ENCODE measurements around the gene PPP2R5B.
"Not testable (repeated sequence)": the region's sequence is repeated elsewhere in the genome, so short reads cannot be mapped to it uniquely, and the experiment has no call there.

PPP2R5B gene

GRCh38 chr11:64933213-64933934 is 8.9 kb downstream of the PPP2R5B start:
- DNase-seq, result no peak

- no peak for DNase-seq
These were observed 9.6 kb downstream of the PPP2R5B start for GRCh38 chr11:64933935-64934681.

GRCh38 chr11:64934682-64935358 is 10.3 kb downstream of the PPP2R5B start:
- DNase-seq, result no peak

GRCh38 chr11:64935359-64936081 is 11.0 kb downstream of the PPP2R5B start, which contains the start of gene GPHA2:
Gene GPHA2, minus strand, starts transcription at chr11:64935893. Its CDS starts 433 bp downstream, at chr11:64935460.
- no peak for DNase-seq

- no peak for DNase-seq
These were observed 12.1 kb downstream of the PPP2R5B start for GRCh38 chr11:64936539-64936938.

DNA sequence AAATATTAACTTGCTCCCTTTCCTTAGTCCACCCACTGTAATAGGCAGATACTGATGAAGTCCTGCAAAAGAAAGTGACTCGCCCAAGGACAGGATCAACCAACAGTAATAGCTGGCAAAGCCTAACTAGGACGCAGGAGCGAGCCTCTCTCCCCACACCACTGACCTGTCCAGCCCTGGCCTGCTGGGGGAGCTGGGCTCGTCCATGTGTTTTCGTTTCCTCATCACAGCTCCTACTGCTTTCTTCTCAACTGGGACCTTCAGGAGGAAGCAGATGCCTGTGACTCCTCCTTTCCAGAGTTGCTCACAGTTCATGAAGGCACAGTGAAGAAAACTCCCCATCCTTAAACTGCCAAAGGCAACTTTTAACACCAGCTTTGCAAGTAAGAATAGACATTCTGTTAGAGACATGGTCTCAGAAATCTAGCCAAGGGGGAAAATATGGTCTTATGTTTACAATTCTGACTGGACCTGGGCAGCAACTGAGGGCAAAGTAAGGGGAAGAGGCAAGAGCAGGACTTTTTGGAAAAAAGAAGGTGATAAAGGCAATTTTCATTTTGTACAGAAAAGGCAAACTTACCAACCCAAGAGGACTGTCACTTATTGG is 22.8 kb downstream of the PPP2R5B start:
- no peak for DNase-seq

GRCh38 chr11:64951529-64951928 is 27.0 kb downstream of the PPP2R5B start:
- no peak for DNase-seq

GRCh38 chr11:64954201-64954600 is 29.7 kb downstream of the PPP2R5B start:
- DNase-seq, result no peak

DNA sequence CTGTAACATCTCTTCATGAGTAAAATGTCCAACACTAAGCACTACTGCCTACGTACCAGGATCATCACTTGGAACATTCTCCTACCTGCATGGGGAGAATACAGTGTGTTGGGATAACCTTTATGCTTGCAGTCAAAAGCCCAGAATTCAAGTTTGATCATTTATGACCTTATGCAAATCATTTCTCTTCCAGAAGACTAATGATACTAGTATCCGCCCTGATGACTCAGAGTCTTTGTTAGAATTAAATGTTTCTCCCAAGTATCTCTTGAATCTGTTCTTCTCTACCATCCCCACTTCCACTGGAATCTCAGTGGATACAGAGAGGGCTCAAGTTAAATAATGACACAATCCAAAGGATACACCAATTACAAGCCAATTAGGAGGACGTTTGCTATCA is 35.0 kb downstream of the PPP2R5B start:
- no peak for DNase-seq

- DNase-seq, result no peak
These were observed 36.2 kb downstream of the PPP2R5B start for GRCh38 chr11:64960719-64961118.

- no peak for DNase-seq
These were observed 38.7 kb downstream of the PPP2R5B start for GRCh38 chr11:64963072-64963631.

GRCh38 chr11:64967375-64967774 is 42.9 kb downstream of the PPP2R5B start:
- no peak for DNase-seq

- DNase-seq, result no peak
These were observed 44.7 kb downstream of the PPP2R5B start for GRCh38 chr11:64969209-64969608.

DNA sequence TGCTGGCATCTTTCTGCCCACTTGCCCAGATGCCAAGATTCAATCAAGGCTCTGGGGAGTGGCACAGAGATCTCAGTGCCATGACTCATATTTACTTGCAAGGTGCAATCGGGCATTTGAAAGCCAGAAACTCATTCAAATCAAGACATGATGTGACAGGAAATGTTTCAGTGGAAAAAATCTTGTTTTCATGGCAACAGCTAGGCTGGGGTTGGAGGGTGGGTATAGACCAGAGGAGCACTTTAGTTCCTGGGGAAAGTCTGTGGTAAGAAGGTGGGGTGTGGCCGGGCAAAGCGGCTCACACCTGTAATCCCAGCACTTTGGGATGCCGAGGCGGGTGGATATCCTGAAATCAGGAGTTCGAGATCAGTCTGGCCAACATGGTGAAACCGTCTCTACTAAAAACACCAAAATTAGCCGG is 46.3 kb downstream of the PPP2R5B start:
- peak in 1 of 2 donors; percentile 13 for DNase-seq

DNA sequence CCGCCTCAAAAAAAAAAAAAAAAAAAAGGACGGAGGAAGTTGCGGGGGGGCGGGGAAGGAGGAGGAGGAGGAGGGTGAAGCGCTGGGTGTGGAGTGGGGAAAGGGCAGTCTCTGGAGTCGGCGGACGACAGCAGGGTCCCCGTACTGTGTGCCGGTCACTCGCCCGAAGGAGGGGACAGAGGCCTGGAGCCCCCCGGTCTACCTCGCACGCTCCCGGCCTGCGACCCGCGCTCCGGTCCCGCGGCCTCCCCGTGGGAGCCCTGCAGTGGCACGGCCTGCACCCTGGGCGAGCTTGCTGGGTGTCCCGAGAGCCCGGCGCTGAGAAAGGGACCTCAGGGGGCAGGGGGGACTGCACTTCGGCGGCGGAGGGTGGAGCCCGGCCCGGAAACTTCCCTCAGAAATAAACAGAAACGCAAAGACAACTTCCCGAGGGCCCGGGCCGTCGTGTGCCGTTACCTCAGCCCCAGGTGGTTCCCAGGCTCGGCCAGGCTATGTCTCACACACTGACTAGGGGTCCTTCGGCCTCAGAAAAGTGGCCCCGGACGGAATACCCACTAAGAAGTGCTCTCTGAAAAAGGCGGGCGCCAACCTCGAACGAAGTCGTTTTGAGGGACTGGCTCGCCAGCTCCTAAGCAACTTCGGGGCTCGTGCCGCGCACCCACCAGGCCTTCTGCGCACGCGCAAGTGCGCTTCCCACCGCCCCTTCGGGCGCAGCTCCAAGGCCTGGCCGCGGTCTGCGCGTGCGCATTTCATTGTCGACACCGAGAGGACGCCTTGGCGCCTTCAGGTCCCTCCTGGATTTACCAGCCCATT is 47.1 kb downstream of the PPP2R5B start, which contains the start of gene MAJIN:
Gene MAJIN, minus strand, starts transcription at position 688 of the 813 bp plus-strand sequence. CDS start 12,703 bp downstream, outside the sequence.
- DNase-seq, result peak; percentile 91 to 92

DNA sequence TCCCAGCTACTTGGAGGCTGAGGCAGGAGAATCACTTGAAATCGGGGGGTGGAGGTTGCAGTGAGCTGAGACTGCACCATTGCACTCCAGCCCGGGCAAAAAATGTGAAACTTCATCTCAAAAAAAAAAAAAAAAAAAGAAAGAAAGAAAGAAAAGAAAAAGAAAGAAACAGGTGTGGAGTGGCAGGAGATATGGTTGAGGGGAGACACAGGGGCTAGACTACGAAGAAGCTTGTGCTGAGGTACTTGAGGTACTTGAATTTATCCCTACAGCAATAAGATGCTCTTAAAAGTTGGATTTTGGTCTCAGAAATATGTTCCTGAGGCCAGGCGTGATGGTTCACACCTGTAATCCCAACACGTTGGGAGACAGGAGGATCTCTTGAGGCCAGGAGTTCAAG is 49.6 kb downstream of the PPP2R5B start:
- no peak for DNase-seq

DNA sequence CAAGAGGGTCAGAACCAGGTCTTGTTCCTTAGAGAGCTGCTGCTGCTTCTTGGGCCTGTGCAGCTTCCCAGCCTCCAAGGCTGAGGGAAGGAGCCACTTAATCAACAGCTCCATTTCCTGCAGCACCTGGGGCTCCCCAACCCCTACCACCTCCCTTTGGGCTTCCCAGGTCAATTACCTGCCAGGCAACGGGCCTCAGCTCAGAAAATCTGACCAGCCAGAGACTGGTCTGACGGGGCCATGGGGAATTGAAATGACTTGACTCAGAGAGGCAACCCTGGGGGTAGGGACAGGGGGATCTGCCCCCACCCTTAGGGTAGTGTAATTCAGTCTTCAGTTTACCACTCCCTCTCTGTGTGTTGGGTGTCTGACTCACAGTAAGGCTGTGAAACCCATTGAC is 52.2 kb downstream of the PPP2R5B start:
- no peak for DNase-seq

DNA sequence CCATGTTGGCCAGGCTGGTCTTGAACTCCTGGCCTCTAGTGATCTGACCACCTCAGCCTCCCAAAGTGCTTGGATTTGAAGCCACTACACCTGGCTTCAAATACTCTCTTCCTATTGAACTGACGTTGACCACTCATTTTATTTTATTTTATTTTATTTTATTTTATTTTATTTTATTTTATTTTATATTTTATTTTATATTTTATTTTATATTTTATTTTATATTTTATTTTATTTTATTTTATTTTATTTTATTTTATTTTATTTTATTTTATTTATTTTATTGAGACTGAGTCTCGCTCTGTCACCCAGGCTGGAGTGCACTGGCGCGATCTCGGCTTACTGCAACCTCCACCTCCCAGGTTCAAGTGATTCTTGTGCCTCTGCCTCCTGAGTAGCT is 58.9 kb downstream of the PPP2R5B start:
- DNase-seq, result not testable (repeated sequence)

Measured in CD4-positive, alpha-beta T cell treated with Interferon alpha-2 for 1 hour (primary cell).